WERI-Rb-1 (cell line): ENCODE measurements around the gene BAG1.

Source experiments
- DNase-seq: peaks from one replicate; pipeline ENCODE4 v3.0.0-alpha.2; 2020
- H3K27ac ChIP-seq: fragments of 250-450 bp; sonication (Bioruptor Pico); 2 replicates; pipeline ENCODE4 v1.5.1; 2020; ENCODE audit warnings: mild to moderate bottlenecking, moderate library complexity
- H3K27me3 ChIP-seq: fragments of 250-450 bp; sonication (Bioruptor Pico); 2 replicates; pipeline ENCODE4 v1.5.1; 2021; ENCODE audit warnings: mild to moderate bottlenecking, low read depth, moderate library complexity; ENCODE audit not compliant: insufficient read depth, severe bottlenecking
- H3K36me3 ChIP-seq: fragments of 250-450 bp; sonication (Bioruptor Pico); 2 replicates; pipeline ENCODE4 v1.5.1; 2020; ENCODE audit warnings: mild to moderate bottlenecking, moderate library complexity
- H3K4me3 ChIP-seq: 2 replicates; pipeline ENCODE4 v1.5.1; 2011; ENCODE audit warnings: low read depth, mild to moderate bottlenecking, control low read depth, low read length
- H3K9me3 ChIP-seq: fragments of 250-450 bp; sonication (Bioruptor Pico); 2 replicates; pipeline ENCODE4 v1.5.1; 2021; ENCODE audit warnings: mild to moderate bottlenecking, moderate library complexity; ENCODE audit not compliant: severe bottlenecking
- TF ChIP-seq, protein P1 (sequence below): IDR thresholded peaks from 2 replicates; pipeline ENCODE4 v1.5.1; 2011; ENCODE audit warnings: low read depth, mild to moderate bottlenecking, control low read depth, inconsistent platforms, low read length

BAG1 gene

DNA sequence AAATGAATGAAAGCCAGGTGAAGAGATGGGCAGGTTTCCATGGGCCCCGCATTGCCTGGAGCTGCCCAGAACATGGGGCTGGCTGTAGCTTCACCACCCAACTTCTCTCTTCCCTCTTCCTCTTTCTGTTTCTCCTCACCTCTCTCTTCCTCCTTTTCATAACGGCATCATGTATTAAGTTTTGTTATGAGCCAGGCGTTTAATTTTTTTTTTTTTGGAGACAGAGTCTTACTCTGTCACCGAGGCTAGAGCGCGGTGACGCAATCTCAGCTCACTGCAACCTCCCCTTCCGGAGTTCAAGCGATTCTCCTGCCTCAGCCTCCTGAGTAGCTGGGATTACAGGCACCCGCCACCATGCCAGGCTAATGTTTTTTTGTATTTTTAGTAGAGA is 37.5 kb downstream of the BAG1 start:
- H3K4me3 ChIP-seq = no peak overlapping the region
- no peaks in the 10 kb centered on the region for H3K36me3 ChIP-seq
- DNase-seq = no peak
- H3K9me3 ChIP-seq = no peaks in the 10 kb centered on the region
- H3K27me3 ChIP-seq = no peaks in the 10 kb centered on the region
- TF ChIP-seq, protein P1, sequence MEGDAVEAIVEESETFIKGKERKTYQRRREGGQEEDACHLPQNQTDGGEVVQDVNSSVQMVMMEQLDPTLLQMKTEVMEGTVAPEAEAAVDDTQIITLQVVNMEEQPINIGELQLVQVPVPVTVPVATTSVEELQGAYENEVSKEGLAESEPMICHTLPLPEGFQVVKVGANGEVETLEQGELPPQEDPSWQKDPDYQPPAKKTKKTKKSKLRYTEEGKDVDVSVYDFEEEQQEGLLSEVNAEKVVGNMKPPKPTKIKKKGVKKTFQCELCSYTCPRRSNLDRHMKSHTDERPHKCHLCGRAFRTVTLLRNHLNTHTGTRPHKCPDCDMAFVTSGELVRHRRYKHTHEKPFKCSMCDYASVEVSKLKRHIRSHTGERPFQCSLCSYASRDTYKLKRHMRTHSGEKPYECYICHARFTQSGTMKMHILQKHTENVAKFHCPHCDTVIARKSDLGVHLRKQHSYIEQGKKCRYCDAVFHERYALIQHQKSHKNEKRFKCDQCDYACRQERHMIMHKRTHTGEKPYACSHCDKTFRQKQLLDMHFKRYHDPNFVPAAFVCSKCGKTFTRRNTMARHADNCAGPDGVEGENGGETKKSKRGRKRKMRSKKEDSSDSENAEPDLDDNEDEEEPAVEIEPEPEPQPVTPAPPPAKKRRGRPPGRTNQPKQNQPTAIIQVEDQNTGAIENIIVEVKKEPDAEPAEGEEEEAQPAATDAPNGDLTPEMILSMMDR = no peak
- no peak overlapping the region for H3K27ac ChIP-seq

DNA sequence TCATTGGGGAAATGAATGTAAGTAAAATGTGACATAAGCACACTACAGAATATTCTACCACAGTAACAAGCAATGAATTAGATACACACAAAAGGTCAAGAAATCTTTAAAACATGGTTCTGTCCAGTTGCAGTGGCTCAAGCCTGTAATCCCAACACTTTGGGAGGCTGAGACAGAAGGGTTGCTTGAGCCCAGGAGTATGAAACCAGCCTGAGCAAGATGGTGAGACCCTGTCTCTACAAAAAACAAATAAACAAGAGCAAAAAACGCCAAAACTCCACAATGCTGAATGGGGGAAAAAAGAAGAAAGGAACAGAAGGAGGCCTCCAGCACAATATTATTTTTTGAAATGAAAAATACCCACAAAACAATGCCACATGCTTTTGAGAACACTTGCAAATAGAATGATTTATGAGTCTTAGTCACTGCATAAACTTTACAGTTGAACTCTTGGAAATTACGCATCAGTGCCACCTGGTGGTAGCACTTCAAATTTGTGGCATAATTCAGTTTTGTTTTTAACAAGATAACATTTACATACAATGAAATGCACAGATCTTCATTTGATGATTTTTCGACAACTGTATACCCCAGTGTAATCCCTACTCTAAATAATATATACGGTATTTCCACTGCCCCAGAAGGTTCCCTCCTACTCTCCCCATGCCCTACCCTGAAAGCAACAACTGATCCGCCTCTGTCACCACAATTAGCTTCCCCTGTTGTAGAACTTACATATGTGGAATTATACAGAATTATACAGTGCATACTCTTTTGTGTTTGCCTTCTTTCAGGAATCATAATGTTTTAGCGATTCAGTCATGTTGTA is 39.0 kb downstream of the BAG1 start:
- H3K27ac ChIP-seq = no peak overlapping the region
- H3K9me3 ChIP-seq = no peaks in the 10 kb centered on the region
- no peak overlapping the region for H3K4me3 ChIP-seq
- H3K36me3 ChIP-seq = no peaks in the 10 kb centered on the region
- DNase-seq = peak; percentile 43
- H3K27me3 ChIP-seq = no peaks in the 10 kb centered on the region
- TF ChIP-seq, protein P1 = peak; percentile 35

DNA sequence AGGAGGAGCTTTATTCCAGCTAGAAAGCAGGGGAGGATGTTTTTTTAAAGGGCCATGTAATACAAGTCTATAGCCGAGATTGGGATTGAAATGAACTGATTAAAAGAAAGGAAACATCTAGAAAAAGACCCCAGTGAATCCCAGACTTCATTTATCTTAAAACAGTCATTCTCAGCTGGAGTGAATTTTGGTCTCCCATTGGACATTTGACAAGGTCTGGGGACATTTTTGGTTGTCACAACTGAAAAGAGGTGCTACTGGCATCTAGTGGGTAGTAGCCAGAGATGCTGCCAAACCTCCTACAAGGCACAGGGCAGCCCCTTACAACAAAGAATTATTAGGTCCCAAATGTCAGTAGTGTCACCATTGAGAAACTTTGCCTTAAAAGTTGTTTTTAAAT is 40.8 kb downstream of the BAG1 start:
- TF ChIP-seq, protein P1 = 0 out of 2 replicates have a peak, but pooled peaks have one; percentile 27
- Histone ChIP-seq H3K4me3 (no peak overlapping the region), H3K27ac (no peak overlapping the region), H3K9me3 (no peaks in the 10 kb centered on the region), H3K36me3 (no peaks in the 10 kb centered on the region), H3K27me3 (no peaks in the 10 kb centered on the region)
- no peak for DNase-seq

DNA sequence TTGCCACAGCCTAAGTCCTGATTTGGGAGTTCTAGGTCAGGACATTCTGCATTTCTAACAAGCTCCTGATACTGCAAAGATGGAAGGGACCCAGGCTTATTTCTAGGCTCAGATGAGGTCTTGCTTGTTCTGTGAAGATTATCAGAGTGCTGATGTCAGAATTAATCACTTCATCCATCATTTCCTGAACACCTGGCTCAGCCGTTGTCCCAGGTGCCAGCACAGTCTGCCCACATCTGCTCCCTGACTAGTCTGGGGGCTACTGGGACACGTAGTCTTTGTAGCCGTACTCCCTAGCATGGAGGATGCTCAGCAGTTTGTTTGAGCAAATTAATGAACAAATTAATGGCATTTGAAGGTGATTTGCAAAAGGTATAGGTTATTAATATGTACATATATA is 42.5 kb downstream of the BAG1 start:
- Histone ChIP-seq H3K9me3 (no peaks in the 10 kb centered on the region), H3K4me3 (no peak overlapping the region), H3K27ac (no peak overlapping the region), H3K27me3 (no peaks in the 10 kb centered on the region), H3K36me3 (no peaks in the 10 kb centered on the region)
- DNase-seq = peak; percentile 60
- TF ChIP-seq, protein P1 = no peak

DNA sequence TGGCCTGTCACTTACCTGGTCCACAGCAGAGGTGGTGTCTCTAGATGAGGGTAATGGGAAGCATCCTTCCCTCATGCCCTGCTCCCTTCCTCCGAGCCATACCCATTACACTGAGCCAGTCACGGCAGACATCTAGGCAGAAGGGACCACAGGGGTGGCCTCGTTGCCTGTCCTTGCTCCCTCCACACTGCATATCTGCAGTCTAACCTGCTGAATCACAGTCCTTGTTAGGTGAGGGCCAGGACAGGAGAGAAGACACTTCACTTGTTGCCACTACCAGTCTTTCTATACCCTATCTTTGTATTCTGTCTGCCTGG is 43.0 kb downstream of the BAG1 start:
- no peak for DNase-seq
- TF ChIP-seq, protein P1 = no peak
- Histone ChIP-seq H3K9me3 (no peaks in the 10 kb centered on the region), H3K27ac (no peak overlapping the region), H3K4me3 (no peak overlapping the region), H3K36me3 (no peaks in the 10 kb centered on the region), H3K27me3 (no peaks in the 10 kb centered on the region)
